Activated CD8-positive, alpha-beta memory T cell treated with anti-CD3 and anti-CD28 coated beads, Interleukin-2, amount 10 ng/mL, durations not matched to agents 7 days and 5 days (primary cell): ENCODE measurements around the gene PHACTR1. TPM values are rescaled to one million over a fixed set of nuclear protein-coding genes. Genes with fewer than 3 reads are reported as not detected.

ENCODE experiments used
- ATAC-seq: fragments of 150-1000 bp; cut with Tn5 transposase; one replicate; pipeline ENCODE4 v1.10.0; 2021; ENCODE audit warnings: moderate library complexity
- CTCF ChIA-PET: fragments of 350-600 bp; sonication (Branson Sonifier 250); formaldehyde crosslinking; loops from one replicate; lab custom pipeline; 2021; ENCODE audit warnings: antibody characterized with exemption; lab: Charles Lee
- DNase-seq: peaks from one replicate; pipeline ENCODE4 v3.0.0-alpha.2; 2020
- H3K27ac Mint-ChIP-seq: one replicate; pipeline ENCODE4 v1.8.0; 2021; ENCODE audit warnings: mild to moderate bottlenecking, mixed read lengths
- H3K27me3 Mint-ChIP-seq: one replicate; pipeline ENCODE4 v1.8.0; 2021; ENCODE audit warnings: mixed read lengths
- H3K36me3 Mint-ChIP-seq: one replicate; pipeline ENCODE4 v1.8.0; 2021; ENCODE audit warnings: mild to moderate bottlenecking, mixed read lengths
- H3K4me1 Mint-ChIP-seq: one replicate; pipeline ENCODE4 v1.8.0; 2021; ENCODE audit warnings: mixed read lengths
- H3K4me3 Mint-ChIP-seq: one replicate; pipeline ENCODE4 v1.8.0; 2021; ENCODE audit warnings: mild to moderate bottlenecking, moderate library complexity, mixed read lengths
- H3K9me3 Mint-ChIP-seq: one replicate; pipeline ENCODE4 v1.8.0; 2022; ENCODE audit warnings: low read depth, mixed read lengths
- total RNA-seq, 2 experiments: library from RNA; stranded (reverse); gene quantifications; one replicate each; pipeline ENCODE4 v1.2.3, GENCODE V29; 2021

The PHACTR1 gene
- total RNA-seq, 2 experiments from 2014 or later = 0.73 to 2.2 TPM

GRCh38 chr6:13331516-13332348 is 615.2 kb downstream of the PHACTR1 start:
- Mint-ChIP-seq H3K9me3 (no peaks in the 10 kb centered on the region), H3K4me1 (peaks cover 21% of the 10 kb centered on the region), H3K36me3 (no peaks in the 10 kb centered on the region), H3K27ac (no peak overlapping the region), H3K27me3 (no peaks in the 10 kb centered on the region), H3K4me3 (no peak overlapping the region)
- DNase-seq (no peak), ATAC-seq (no peak)
- CTCF ChIA-PET = interaction anchor here (0.7 to 2.1 kb wide), 20 partner anchors 10 to 421 kb away, joined by 3 to 8 read pairs (median 4); partner anchors contain the start of genes NOL7 and SIRT5

- no peak overlapping the region for H3K27ac Mint-ChIP-seq
- H3K4me3 Mint-ChIP-seq = no peak overlapping the region
- no peaks in the 10 kb centered on the region for H3K9me3 Mint-ChIP-seq
- no peaks in the 10 kb centered on the region for H3K36me3 Mint-ChIP-seq
- no peaks in the 10 kb centered on the region for H3K27me3 Mint-ChIP-seq
- ATAC-seq (no peak), DNase-seq (no peak)
- CTCF ChIA-PET = interaction anchor here (0.7 to 2.1 kb wide), 11 partner anchors 10 to 421 kb away, joined by 3 to 8 read pairs (median 3); partner anchors contain the start of gene SIRT5
- peaks cover 17% of the 10 kb centered on the region for H3K4me1 Mint-ChIP-seq
These were observed 615.8 kb downstream of the PHACTR1 start for GRCh38 chr6:13332349-13332706.

GRCh38 chr6:13334953-13335352 is 618.4 kb downstream of the PHACTR1 start:
- no peak overlapping the region for H3K4me3 Mint-ChIP-seq

GRCh38 chr6:13336553-13336952 is 620.0 kb downstream of the PHACTR1 start:
- CTCF ChIA-PET = interaction anchor here (1.0 to 4.7 kb wide), 10 partner anchors 8 to 730 kb away, joined by 3 to 32 read pairs (median 7); partner anchors contain the start of genes SIRT5 and TBC1D7
- H3K4me3 Mint-ChIP-seq = no peak overlapping the region
- H3K27ac Mint-ChIP-seq = no peak overlapping the region
- ATAC-seq = peak; percentile 77
- no peaks in the 10 kb centered on the region for H3K36me3 Mint-ChIP-seq
- peak; percentile 84 for DNase-seq
- H3K4me1 Mint-ChIP-seq = peaks cover 11% of the 10 kb centered on the region
- peaks cover 7% of the 10 kb centered on the region for H3K27me3 Mint-ChIP-seq
- H3K9me3 Mint-ChIP-seq = no peaks in the 10 kb centered on the region

More at GRCh38 chr6:13334953-13335352, 618.4 kb downstream of the PHACTR1 start:
- no peaks in the 10 kb centered on the region for H3K9me3 Mint-ChIP-seq
- H3K4me1 Mint-ChIP-seq = peaks cover 11% of the 10 kb centered on the region
- ATAC-seq (no peak), DNase-seq (no peak)
- no peak overlapping the region for H3K27ac Mint-ChIP-seq
- no peaks in the 10 kb centered on the region for H3K36me3 Mint-ChIP-seq
- H3K27me3 Mint-ChIP-seq = peaks cover 5% of the 10 kb centered on the region
- CTCF ChIA-PET = interaction anchor here (0.8 to 2.9 kb wide), 6 partner anchors 21 to 240 kb away, joined by 3 to 21 read pairs (median 4); partner anchors contain the start of genes GFOD1 and SIRT5

GRCh38 chr6:13338038-13338437 is 621.5 kb downstream of the PHACTR1 start:
- ATAC-seq (no peak), DNase-seq (no peak)
- H3K4me3 Mint-ChIP-seq = no peak overlapping the region
- peaks cover 7% of the 10 kb centered on the region for H3K27me3 Mint-ChIP-seq
- no peak overlapping the region for H3K27ac Mint-ChIP-seq
- H3K4me1 Mint-ChIP-seq = peaks cover 11% of the 10 kb centered on the region
- H3K36me3 Mint-ChIP-seq = no peaks in the 10 kb centered on the region
- CTCF ChIA-PET = interaction anchor here (0.7 to 4.7 kb wide), 10 partner anchors 8 to 236 kb away, joined by 3 to 32 read pairs (median 7); partner anchors contain the start of genes SIRT5 and TBC1D7
- H3K9me3 Mint-ChIP-seq = no peaks in the 10 kb centered on the region
